A549 (cell line): ENCODE data around the gene PROX2. TPM values are rescaled to one million over a fixed set of nuclear protein-coding genes. Genes with fewer than 3 reads are reported as not detected.

Source experiments
- ATAC-seq, 2 experiments: fragments of 200-7000 bp in 1 of 2; fragments of >200 bp in 1 of 2; cut with Nextera tagmentation in 1 of 2; cut with Tn5 transposase in 1 of 2; 3 replicates each; pipeline versions ENCODE4 v1.8.0 to v1.9.1; 2018 to 2020; ENCODE audit warnings: mild to moderate bottlenecking in 1 of 2, moderate library complexity in 1 of 2
- CTCF ChIA-PET: fragments of 300-600 bp; sonication (Branson Sonifier 250); formaldehyde crosslinking; extraction: SDS; loops from one replicate; lab custom pipeline; 2021; ENCODE audit warnings: antibody characterized with exemption, inconsistent platforms; lab: Yijun Ruan, JAX
- POLR2A ChIA-PET: fragments of 350-600 bp; formaldehyde crosslinking; extraction: SDS; loops from one replicate; lab custom pipeline; 2021; ENCODE audit warnings: antibody characterized with exemption, inconsistent platforms; lab: Yijun Ruan, JAX
- DNase-seq, 2 experiments: peaks; one replicate each; pipeline versions ENCODE4 v3.0.0 to v3.0.0-alpha.2; 2011 to 2016; ENCODE audit warnings: low read depth in 1 of 2, low spot score in 1 of 2
- FAIRE-seq: peaks from 2 replicates; lab custom pipeline; 2011; peaks lifted over from hg19 to GRCh38; lab: Jason Lieb, UNC
- H3K27ac ChIP-seq, 2 experiments: fragments of >200 bp; sonication (Bioruptor Twin); formaldehyde crosslinking; 3 replicates each; pipeline ENCODE4 v1.5.1; 2016 to 2017
- H3K4me1 ChIP-seq: fragments of >200 bp; sonication (Bioruptor Twin); formaldehyde crosslinking; 3 replicates; pipeline ENCODE4 v1.6.1; 2016
- H3K4me2 ChIP-seq: fragments of >200 bp; sonication (Bioruptor Twin); formaldehyde crosslinking; 3 replicates; pipeline ENCODE4 v1.6.1; 2016
- H3K4me3 ChIP-seq: fragments of >200 bp; sonication (Bioruptor Twin); formaldehyde crosslinking; 3 replicates; pipeline ENCODE4 v1.5.1; 2016
- H3K9me3 ChIP-seq: fragments of >200 bp; sonication (Bioruptor Twin); formaldehyde crosslinking; 3 replicates; pipeline ENCODE4 v1.6.1; 2016
- CBX2 ChIP-seq: fragments of 200-600 bp; sonication (generic); IDR thresholded peaks from 2 replicates; pipeline ENCODE4 v1.6.1; 2016; ENCODE audit warnings: low read depth, mild to moderate bottlenecking, borderline replicate concordance
- CBX8 ChIP-seq: fragments of 200-600 bp; sonication (generic); IDR thresholded peaks from 2 replicates; pipeline ENCODE4 v1.6.1; 2016
- CEBPB ChIP-seq, 2 experiments: fragments of >200 bp in 1 of 2; sonication (Bioruptor Twin) in 1 of 2; formaldehyde crosslinking in 1 of 2; IDR thresholded peaks; 2 replicates each; pipeline ENCODE4 v1.6.1; 2012 to 2016
- CHD2 ChIP-seq: fragments of 150-350 bp; IDR thresholded peaks from 2 replicates; pipeline ENCODE4 v1.6.1; 2014; ENCODE audit warnings: low read length; ENCODE audit not compliant: partially characterized antibody
- GATA3 ChIP-seq: IDR thresholded peaks from 2 replicates; pipeline ENCODE4 v1.6.1; 2012; ENCODE audit warnings: borderline replicate concordance
- HOXA7 ChIP-seq: fragments of 250-450 bp; sonication (Bioruptor Pico); IDR thresholded peaks from 2 replicates; pipeline ENCODE4 v1.5.0; 2020; ENCODE audit warnings: mild to moderate bottlenecking, moderate library complexity
- HOXB13 ChIP-seq: fragments of 250-450 bp; sonication (Bioruptor Pico); IDR thresholded peaks from 2 replicates; pipeline ENCODE4 v1.5.0; 2020; ENCODE audit warnings: low read depth, mild to moderate bottlenecking, moderate library complexity
- HOXB5 ChIP-seq: fragments of 250-450 bp; sonication (Bioruptor Pico); IDR thresholded peaks from 2 replicates; pipeline ENCODE4 v1.5.0; 2020; ENCODE audit warnings: mild to moderate bottlenecking, moderate library complexity
- KDM1A ChIP-seq: fragments of 200-600 bp; sonication (generic); IDR thresholded peaks from 2 replicates; pipeline ENCODE4 v1.6.1; 2016; ENCODE audit warnings: low read depth, mild to moderate bottlenecking
- KDM5A ChIP-seq: fragments of 200-600 bp; sonication (generic); IDR thresholded peaks from 2 replicates; pipeline ENCODE4 v1.6.1; 2016; ENCODE audit warnings: antibody characterized with exemption, mild to moderate bottlenecking
- MAFK ChIP-seq: fragments of 450-650 bp; IDR thresholded peaks from 2 replicates; pipeline ENCODE4 v1.6.1; 2014; ENCODE audit not compliant: partially characterized antibody
- NPAS2 ChIP-seq: fragments of 250-450 bp; sonication (Bioruptor Pico); IDR thresholded peaks from 2 replicates; pipeline ENCODE4 v1.8.0; 2022; ENCODE audit warnings: mild to moderate bottlenecking, moderate library complexity, borderline replicate concordance
- PHF8 ChIP-seq: fragments of 200-600 bp; sonication (generic); IDR thresholded peaks from 2 replicates; pipeline ENCODE4 v1.6.1; 2016; ENCODE audit warnings: low read depth, mild to moderate bottlenecking, antibody characterized with exemption, moderate library complexity, borderline replicate concordance
- POLR2A ChIP-seq: IDR thresholded peaks from 2 replicates; pipeline ENCODE4 v1.6.1; 2012; ENCODE audit warnings: mild to moderate bottlenecking, low read length
- RAD21 ChIP-seq, 2 experiments: fragments of >200 bp in 1 of 2; sonication (Bioruptor Twin) in 1 of 2; formaldehyde crosslinking in 1 of 2; IDR thresholded peaks in 1 of 2; conservative IDR thresholded peaks in 1 of 2; 2 replicates in 1 of 2; 3 replicates in 1 of 2; pipeline ENCODE4 v1.6.1; 2012 to 2018; ENCODE audit warnings: inconsistent platforms in 1 of 2
- RARB ChIP-seq: fragments of 250-450 bp; sonication (Bioruptor Pico); IDR thresholded peaks from 2 replicates; pipeline ENCODE4 v1.8.0; 2021; ENCODE audit warnings: mild to moderate bottlenecking, moderate library complexity
- RCOR1 ChIP-seq: fragments of 150-350 bp; IDR thresholded peaks from 2 replicates; pipeline ENCODE4 v1.6.1; 2014; ENCODE audit warnings: antibody characterized with exemption, low read length, low read depth
- RFX5 ChIP-seq: fragments of 450-650 bp; IDR thresholded peaks from 2 replicates; pipeline ENCODE4 v1.7.1; 2014; ENCODE audit warnings: antibody characterized with exemption, mild to moderate bottlenecking, moderate library complexity
- RNF2 ChIP-seq: fragments of 200-600 bp; sonication (generic); IDR thresholded peaks from 2 replicates; pipeline ENCODE4 v1.6.1; 2016; ENCODE audit warnings: low read depth, mild to moderate bottlenecking, antibody characterized with exemption, moderate library complexity, borderline replicate concordance
- SREBF2 ChIP-seq: fragments of 450-650 bp; IDR thresholded peaks from 2 replicates; pipeline ENCODE4 v1.6.1; 2014; ENCODE audit warnings: mild to moderate bottlenecking, moderate library complexity
- TFCP2L1 ChIP-seq: fragments of 250-450 bp; sonication (Bioruptor Pico); IDR thresholded peaks from 2 replicates; pipeline ENCODE4 v1.5.0; 2021; ENCODE audit warnings: mild to moderate bottlenecking
- ZFP36 ChIP-seq: fragments of 450-650 bp; IDR thresholded peaks from 2 replicates; pipeline ENCODE4 v1.6.1; 2014; ENCODE audit warnings: borderline replicate concordance; ENCODE audit not compliant: partially characterized antibody
- ZSCAN20 ChIP-seq: fragments of 250-450 bp; sonication (Bioruptor Pico); IDR thresholded peaks from 2 replicates; pipeline ENCODE4 v1.8.0; 2022; ENCODE audit warnings: mild to moderate bottlenecking, moderate library complexity
- WGBS: methylation state at CpG from one replicate; pipeline ENCODE4 v1.1.6; 2017; ENCODE audit errors: missing lambda C conversion rate; 5-methylcytosine and 5-hydroxymethylcytosine counted together
- polyA plus RNA-seq, 4 experiments: library from polyadenylated mRNA; depleted of rRNA in 3 of 4; stranded (reverse); fragments of >200 nt; fragmentation: RNase III in 1 of 4; extraction: RNeasy Plus Mini Kit Qiagen cat#74134 plus additional on column Dnase treatment in 1 of 4; gene quantifications; 2 replicates in 3 of 4; 3 replicates in 1 of 4; pipeline ENCODE4 v1.2.3, GENCODE V29; 2011 to 2017
- TF ChIP-seq, protein P1 (sequence below): fragments of >200 bp; sonication (Bioruptor Twin); formaldehyde crosslinking; IDR thresholded peaks from 3 replicates; pipeline ENCODE4 v1.5.1; 2016
- TF ChIP-seq, protein P2 (sequence below): fragments of 250-450 bp; sonication (Bioruptor Pico); IDR thresholded peaks from 2 replicates; pipeline ENCODE4 v1.5.0; 2021; ENCODE audit warnings: mild to moderate bottlenecking, moderate library complexity, borderline replicate concordance
- TF ChIP-seq, protein P3 (sequence below): fragments of >200 bp; sonication (Bioruptor Twin); formaldehyde crosslinking; IDR thresholded peaks from 3 replicates; pipeline ENCODE4 v1.6.1; 2016
- TF ChIP-seq, protein P4 (sequence below): IDR thresholded peaks from 2 replicates; pipeline ENCODE4 v1.6.1; 2012
- TF ChIP-seq, protein P5 (sequence below): fragments of 450-650 bp; IDR thresholded peaks from 2 replicates; pipeline ENCODE4 v1.6.1; 2014; ENCODE audit warnings: antibody characterized with exemption
- TF ChIP-seq, protein P6 (sequence below): IDR thresholded peaks from 2 replicates; pipeline ENCODE4 v1.6.1; 2012
- TF ChIP-seq, protein P7 (sequence below): fragments of >200 bp; sonication (Bioruptor Twin); formaldehyde crosslinking; IDR thresholded peaks from 2 replicates; pipeline ENCODE4 v1.6.1; 2016

The PROX2 gene
- polyA plus RNA-seq, 2 of the 4 experiments (the other 2 are of a cell fraction) = not detected

DNA sequence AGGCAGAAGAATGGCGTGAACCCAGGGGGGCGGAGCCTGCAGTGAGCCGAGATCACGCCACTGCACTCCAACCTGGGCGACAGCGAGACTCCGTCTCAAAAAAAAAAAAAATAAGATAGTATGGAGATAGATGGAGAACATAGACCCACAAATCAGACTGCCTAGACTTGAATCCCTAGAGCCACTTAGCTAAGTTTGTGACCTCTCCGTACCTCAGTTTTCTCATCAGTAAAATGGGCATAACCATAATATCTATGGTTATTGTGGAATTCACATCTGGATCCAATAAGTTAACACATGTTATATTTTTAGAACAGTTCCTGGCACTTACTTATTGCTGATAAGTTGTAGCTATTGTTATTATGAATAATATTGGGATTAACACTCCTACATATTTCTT, 7.2 kb downstream of the PROX2 start:
- ATAC-seq (no peak), DNase-seq (no peak)
- Histone ChIP-seq H3K4me3 (no peak overlapping the region), H3K9me3 (no peaks in the 10 kb centered on the region), H3K4me2 (no peak overlapping the region), H3K4me1 (no peaks in the 10 kb centered on the region)
- TF ChIP-seq, protein P1, sequence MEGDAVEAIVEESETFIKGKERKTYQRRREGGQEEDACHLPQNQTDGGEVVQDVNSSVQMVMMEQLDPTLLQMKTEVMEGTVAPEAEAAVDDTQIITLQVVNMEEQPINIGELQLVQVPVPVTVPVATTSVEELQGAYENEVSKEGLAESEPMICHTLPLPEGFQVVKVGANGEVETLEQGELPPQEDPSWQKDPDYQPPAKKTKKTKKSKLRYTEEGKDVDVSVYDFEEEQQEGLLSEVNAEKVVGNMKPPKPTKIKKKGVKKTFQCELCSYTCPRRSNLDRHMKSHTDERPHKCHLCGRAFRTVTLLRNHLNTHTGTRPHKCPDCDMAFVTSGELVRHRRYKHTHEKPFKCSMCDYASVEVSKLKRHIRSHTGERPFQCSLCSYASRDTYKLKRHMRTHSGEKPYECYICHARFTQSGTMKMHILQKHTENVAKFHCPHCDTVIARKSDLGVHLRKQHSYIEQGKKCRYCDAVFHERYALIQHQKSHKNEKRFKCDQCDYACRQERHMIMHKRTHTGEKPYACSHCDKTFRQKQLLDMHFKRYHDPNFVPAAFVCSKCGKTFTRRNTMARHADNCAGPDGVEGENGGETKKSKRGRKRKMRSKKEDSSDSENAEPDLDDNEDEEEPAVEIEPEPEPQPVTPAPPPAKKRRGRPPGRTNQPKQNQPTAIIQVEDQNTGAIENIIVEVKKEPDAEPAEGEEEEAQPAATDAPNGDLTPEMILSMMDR = no peak
- TF ChIP-seq RARB (CRISPR knock-in tag) = no peak
- TF ChIP-seq KDM5A = no peak
- no peak for TF ChIP-seq ZFP36
- TF ChIP-seq, all 56 proteins: peak for 0
- CTCF ChIA-PET = interaction anchor here (1.2 to 20.9 kb wide), 3 partner anchors 8 to 220 kb away, joined by 5 to 339 read pairs (median 339); partner anchors contain the start of genes DLST and PROX2
- WGBS = 63% methylated on average over 8 of the region's 8 CpGs
- no peak for FAIRE-seq
- POLR2A ChIA-PET = no interaction called here
- no peak overlapping the region for H3K27ac ChIP-seq

DNA sequence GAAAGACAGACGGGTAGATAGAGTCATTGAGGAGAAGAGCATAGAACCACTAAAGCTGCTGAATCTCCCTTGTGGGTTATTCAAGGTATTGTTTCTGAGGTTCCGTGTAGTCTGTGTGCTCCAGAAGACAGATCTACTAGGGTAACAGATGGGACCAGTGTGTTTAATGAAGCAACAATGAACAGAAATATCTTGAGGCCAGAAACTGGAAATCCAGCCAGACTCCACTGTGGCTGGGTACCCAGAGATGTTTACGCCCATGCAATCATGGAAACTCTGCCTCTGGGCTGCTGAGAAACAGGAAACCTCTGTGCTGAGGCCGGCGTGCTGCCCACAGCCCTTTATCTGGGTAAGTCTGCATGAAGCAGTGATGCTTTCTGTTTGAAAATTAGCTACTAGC, 8.3 kb downstream of the PROX2 start:
- H3K4me2 ChIP-seq = no peak overlapping the region
- CTCF ChIA-PET = interaction anchor here (1.2 to 20.9 kb wide), 4 partner anchors 6 to 221 kb away, joined by 5 to 339 read pairs (median 282); partner anchors contain the start of genes DLST and PROX2

DNA sequence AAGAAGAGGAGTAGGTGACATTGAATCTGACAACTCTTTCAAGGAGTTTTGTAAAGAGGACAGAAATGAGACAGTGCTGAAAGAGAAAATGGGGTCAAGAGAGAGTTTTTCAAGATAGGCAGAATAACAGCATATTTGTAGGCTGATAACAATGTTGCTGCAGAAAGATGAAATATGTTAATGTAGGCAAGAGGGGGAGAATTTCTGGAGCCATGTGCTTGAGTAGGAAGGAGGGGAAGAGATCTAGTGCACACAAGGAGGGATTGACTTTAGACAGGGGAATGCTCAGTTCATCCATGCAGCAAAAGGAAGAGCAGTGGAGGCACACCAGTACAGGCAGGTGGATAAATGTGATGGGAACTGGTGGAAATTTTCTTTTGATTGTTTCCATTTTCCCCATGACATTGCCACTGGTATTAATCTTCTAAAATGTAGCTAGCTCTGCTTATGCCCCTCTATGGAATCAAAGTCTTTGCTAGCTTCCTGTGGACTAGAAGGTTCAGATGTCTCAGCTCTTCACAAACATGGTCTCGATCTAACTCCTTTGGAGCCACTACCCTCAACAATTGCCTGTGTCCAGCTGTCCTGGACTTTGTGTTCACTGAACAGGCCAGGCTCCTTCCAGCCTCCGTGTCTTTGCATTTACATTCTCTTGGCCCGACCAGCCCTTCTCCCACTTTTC, 9.1 kb downstream of the PROX2 start:
- FAIRE-seq = no peak
- WGBS = 71% methylated on average over 3 of the region's 3 CpGs
- CTCF ChIA-PET = interaction anchor here (0.5 to 20.9 kb wide), 4 partner anchors 6 to 42 kb away, joined by 3 to 339 read pairs (median 282); partner anchors contain the start of genes DLST and PROX2
- TF ChIP-seq KDM5A = no peak
- TF ChIP-seq, protein P2, sequence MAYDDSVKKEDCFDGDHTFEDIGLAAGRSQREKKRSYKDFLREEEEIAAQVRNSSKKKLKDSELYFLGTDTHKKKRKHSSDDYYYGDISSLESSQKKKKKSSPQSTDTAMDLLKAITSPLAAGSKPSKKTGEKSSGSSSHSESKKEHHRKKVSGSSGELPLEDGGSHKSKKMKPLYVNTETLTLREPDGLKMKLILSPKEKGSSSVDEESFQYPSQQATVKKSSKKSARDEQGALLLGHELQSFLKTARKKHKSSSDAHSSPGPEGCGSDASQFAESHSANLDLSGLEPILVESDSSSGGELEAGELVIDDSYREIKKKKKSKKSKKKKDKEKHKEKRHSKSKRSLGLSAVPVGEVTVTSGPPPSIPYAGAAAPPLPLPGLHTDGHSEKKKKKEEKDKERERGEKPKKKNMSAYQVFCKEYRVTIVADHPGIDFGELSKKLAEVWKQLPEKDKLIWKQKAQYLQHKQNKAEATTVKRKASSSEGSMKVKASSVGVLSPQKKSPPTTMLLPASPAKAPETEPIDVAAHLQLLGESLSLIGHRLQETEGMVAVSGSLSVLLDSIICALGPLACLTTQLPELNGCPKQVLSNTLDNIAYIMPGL (CRISPR knock-in tag) = no peak
- no peak for TF ChIP-seq RFX5
- TF ChIP-seq TFCP2L1 = no peak
- TF ChIP-seq RCOR1 = no peak
- TF ChIP-seq HOXA7 (CRISPR knock-in tag) = no peak
- TF ChIP-seq, protein P3, sequence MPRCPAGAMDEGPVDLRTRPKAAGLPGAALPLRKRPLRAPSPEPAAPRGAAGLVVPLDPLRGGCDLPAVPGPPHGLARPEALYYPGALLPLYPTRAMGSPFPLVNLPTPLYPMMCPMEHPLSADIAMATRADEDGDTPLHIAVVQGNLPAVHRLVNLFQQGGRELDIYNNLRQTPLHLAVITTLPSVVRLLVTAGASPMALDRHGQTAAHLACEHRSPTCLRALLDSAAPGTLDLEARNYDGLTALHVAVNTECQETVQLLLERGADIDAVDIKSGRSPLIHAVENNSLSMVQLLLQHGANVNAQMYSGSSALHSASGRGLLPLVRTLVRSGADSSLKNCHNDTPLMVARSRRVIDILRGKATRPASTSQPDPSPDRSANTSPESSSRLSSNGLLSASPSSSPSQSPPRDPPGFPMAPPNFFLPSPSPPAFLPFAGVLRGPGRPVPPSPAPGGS = no peak
- TF ChIP-seq PHF8 = no peak
- TF ChIP-seq RAD21 (conservative IDR thresholded peaks at IDR 0.05 in 1 of 2, IDR thresholded peaks at IDR 0.05 in 1 of 2) = no peak
- TF ChIP-seq CHD2 = no peak
- TF ChIP-seq, protein P4, sequence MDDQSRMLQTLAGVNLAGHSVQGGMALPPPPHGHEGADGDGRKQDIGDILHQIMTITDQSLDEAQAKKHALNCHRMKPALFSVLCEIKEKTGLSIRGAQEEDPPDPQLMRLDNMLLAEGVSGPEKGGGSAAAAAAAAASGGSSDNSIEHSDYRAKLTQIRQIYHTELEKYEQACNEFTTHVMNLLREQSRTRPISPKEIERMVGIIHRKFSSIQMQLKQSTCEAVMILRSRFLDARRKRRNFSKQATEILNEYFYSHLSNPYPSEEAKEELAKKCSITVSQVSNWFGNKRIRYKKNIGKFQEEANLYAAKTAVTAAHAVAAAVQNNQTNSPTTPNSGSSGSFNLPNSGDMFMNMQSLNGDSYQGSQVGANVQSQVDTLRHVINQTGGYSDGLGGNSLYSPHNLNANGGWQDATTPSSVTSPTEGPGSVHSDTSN = no peak
- TF ChIP-seq, protein P5, sequence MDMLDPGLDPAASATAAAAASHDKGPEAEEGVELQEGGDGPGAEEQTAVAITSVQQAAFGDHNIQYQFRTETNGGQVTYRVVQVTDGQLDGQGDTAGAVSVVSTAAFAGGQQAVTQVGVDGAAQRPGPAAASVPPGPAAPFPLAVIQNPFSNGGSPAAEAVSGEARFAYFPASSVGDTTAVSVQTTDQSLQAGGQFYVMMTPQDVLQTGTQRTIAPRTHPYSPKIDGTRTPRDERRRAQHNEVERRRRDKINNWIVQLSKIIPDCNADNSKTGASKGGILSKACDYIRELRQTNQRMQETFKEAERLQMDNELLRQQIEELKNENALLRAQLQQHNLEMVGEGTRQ = no peak
- TF ChIP-seq POLR2A = no peak
- no peak for TF ChIP-seq RNF2
- no peak for TF ChIP-seq GATA3

More for the DNA sequence above, 8.3 kb downstream of the PROX2 start:
- no peaks in the 10 kb centered on the region for H3K9me3 ChIP-seq
- TF ChIP-seq MAFK (no peak), CBX2 (no peak), POLR2A (no peak), ZSCAN20 (no peak), SREBF2 (no peak), ZFP36 (no peak), RNF2 (no peak), HOXB13 (CRISPR knock-in tag) (no peak), RFX5 (no peak), CEBPB (IDR thresholded peaks at IDR 0.05) (no peak), RCOR1 (no peak), CBX8 (no peak), NPAS2 (no peak), RARB (CRISPR knock-in tag) (no peak), KDM1A (no peak), HOXB5 (CRISPR knock-in tag) (no peak)
- TF ChIP-seq, protein P6, sequence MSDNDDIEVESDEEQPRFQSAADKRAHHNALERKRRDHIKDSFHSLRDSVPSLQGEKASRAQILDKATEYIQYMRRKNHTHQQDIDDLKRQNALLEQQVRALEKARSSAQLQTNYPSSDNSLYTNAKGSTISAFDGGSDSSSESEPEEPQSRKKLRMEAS = no peak
- TF ChIP-seq, protein P7, sequence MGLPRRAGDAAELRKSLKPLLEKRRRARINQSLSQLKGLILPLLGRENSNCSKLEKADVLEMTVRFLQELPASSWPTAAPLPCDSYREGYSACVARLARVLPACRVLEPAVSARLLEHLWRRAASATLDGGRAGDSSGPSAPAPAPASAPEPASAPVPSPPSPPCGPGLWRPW = no peak
- FAIRE-seq = no peak
- no peak for DNase-seq
- POLR2A ChIA-PET = no interaction called here
- H3K4me3 ChIP-seq = no peak overlapping the region
- peak in 1 of 2 experiments; percentile 31; a peak in 1 of 6 replicates for ATAC-seq
- no peak overlapping the region for H3K27ac ChIP-seq
- 55% methylated on average over 5 of the region's 5 CpGs for WGBS
- no peaks in the 10 kb centered on the region for H3K4me1 ChIP-seq

More for the DNA sequence above, 9.1 kb downstream of the PROX2 start:
- ATAC-seq = no peak; a peak in 1 of 6 replicates
- Histone ChIP-seq H3K9me3 (no peaks in the 10 kb centered on the region), H3K4me2 (no peak overlapping the region), H3K4me3 (no peak overlapping the region), H3K4me1 (no peaks in the 10 kb centered on the region), H3K27ac (no peak overlapping the region)
- no peak for DNase-seq
- POLR2A ChIA-PET = no interaction called here
